Measurements from ENCODE around the gene RASAL1.

The RASAL1 gene

DNA sequence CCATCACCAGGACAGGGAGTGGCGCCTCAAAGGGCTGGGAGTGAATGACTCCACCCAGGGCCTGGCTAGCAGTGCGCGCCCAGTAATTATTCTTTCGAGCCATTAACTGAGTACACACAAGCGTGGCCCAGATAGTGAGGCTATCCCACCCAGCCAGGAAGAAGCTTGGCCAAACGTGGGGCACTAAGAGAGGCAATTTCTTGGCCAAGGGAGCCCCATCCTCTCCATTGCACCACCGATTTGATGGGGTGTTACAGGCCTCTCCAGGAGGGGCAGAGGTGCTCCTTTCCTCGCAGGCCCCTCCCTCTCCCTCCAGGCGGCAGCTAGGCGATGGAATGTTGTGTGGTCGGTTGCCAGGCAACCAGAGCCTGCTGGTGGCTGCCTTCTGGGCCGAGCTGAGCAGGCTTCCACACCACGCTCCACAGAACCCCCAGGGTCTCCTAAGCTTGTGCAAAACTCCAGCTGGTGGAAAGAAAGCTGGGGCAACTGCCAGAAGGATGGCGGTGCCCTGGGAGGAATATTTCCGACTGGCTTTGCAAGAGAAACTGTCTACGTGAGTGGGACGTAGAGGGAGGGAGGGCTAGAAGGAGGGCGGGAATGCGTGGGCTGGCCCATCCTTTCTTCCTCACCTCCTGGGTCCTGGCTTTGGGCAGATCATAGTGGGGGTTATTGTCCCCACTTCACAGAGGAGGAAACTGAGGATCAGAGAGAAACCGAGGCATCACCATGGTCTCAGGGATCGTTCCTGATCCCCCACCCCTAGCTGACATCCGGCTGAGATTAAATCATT lies 14.0 kb upstream of the RASAL1 start, which contains the start of gene CFAP73:
Gene CFAP73, plus strand, starts transcription at position 364 of the 790 bp plus-strand sequence. Its CDS starts 134 bp downstream, at position 498.
- H3K4me3 ChIP-seq (ENCODE audit: low read length), result no peak within 1 kb of the TSS
- TF ChIP-seq, protein P1, sequence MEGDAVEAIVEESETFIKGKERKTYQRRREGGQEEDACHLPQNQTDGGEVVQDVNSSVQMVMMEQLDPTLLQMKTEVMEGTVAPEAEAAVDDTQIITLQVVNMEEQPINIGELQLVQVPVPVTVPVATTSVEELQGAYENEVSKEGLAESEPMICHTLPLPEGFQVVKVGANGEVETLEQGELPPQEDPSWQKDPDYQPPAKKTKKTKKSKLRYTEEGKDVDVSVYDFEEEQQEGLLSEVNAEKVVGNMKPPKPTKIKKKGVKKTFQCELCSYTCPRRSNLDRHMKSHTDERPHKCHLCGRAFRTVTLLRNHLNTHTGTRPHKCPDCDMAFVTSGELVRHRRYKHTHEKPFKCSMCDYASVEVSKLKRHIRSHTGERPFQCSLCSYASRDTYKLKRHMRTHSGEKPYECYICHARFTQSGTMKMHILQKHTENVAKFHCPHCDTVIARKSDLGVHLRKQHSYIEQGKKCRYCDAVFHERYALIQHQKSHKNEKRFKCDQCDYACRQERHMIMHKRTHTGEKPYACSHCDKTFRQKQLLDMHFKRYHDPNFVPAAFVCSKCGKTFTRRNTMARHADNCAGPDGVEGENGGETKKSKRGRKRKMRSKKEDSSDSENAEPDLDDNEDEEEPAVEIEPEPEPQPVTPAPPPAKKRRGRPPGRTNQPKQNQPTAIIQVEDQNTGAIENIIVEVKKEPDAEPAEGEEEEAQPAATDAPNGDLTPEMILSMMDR (IDR thresholded peaks at IDR 0.05; ENCODE audit: insufficient read depth, low read depth, low read length, missing control alignments), result no peak
- peak; percentile 71 for DNase-seq (ENCODE audit: low read depth)

DNA sequence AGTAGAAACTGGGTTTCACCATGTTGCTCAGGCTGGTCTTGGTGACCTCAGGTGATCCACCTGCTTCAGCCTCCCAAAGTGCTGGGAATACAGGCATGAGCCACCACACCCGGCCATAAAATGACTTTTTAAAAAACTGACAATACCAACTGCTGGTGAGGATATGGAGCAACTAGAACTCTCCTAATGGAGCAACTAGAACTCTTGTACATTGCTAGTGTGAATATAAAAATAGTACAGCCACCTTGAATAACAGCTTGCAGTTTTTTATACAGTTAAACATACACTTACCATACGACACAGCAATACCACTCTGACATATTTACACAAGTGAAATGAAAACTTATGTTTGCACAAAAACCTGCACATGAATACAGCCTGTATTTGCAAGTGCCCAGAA lies 11.4 kb upstream of the RASAL1 start:
- no peak for DNase-seq (ENCODE audit: low read depth)
- TF ChIP-seq, protein P1 (IDR thresholded peaks at IDR 0.05; ENCODE audit: insufficient read depth, low read depth, low read length, missing control alignments), result no peak
- H3K4me3 ChIP-seq (ENCODE audit: low read length), result no peak overlapping the region

DNA sequence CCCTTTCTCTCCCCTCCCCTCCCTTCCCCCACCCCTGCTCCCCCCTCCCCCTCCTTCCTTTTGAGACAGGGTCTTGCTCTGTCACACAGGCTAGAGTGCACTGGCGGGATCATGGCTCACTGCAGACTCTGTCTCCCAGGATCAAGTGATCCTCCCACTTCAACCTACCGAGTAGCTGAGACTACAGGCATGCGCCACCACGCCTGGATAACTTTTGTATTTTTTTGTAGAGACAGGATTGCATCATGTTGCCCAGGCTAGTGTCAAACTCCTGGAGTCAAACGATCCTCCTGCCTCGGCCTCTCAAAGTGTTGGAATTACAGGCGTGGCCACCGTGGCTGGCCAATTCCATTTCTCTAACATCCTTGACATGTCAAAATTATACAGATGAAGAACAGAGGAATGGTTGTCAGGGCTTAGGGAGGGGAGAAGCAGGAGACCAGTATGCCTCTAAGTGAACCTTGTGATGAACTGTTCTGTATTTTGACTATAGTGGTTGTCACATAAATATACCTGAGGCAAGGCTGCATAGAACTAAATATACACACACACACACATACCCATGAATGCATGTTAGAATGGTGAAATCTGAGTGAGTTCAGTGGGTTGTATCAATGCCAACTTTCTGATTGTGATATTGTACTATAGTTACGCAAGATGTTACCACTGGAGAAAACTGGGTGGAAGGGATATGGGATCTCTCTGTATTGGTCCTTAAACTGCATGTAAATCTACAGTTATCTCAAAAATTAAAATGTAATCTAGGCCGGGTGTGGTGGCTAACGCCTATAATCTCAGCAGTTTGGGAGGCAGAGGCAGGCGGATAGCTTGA lies 10.4 kb upstream of the RASAL1 start:
- TF ChIP-seq, protein P1 (IDR thresholded peaks at IDR 0.05; ENCODE audit: insufficient read depth, low read depth, low read length, missing control alignments), result no peak
- DNase-seq (ENCODE audit: low read depth), result no peak
- no peak overlapping the region for H3K4me3 ChIP-seq (ENCODE audit: low read length)

DNA sequence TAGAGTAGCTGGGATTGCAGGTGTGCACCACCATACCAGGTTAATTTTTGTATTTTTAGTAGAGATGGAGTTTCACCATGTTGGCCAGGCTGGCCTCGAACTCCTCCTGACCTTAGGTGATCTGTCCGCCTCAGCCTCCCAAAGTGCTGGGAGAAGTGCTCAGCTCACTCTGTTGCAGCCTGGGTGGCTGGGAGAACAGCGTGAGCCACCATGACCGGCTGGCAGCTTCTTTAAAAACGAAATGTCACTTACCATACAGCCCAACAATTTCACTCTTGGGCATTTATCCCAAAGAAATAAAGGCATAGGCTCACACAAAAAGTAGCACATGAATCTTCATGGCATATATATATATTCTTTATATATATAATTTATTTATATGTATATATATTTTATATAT lies 9.2 kb upstream of the RASAL1 start:
- TF ChIP-seq, protein P1 (IDR thresholded peaks at IDR 0.05; ENCODE audit: insufficient read depth, low read depth, low read length, missing control alignments), result no peak
- no peak overlapping the region for H3K4me3 ChIP-seq (ENCODE audit: low read length)
- DNase-seq (ENCODE audit: low read depth), result no peak

DNA sequence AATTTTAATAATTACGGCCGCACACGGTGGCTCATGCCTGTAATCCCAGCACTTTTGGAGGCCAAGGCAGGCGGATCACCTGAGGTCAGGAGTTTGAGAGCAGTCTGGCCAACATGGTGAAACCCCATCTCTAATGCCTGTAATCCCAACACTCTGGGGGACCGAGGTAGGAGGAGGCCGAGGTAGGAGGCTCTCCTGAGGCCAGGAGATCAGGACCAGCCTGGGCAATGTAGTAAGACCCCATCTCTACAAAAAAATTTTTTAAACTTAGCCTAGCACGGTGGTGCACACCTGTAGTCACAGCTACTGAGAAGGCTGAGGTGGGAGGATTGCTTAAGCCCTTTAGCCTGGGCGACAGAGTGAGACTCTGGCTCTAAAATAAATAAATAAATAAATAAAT lies 8.4 kb upstream of the RASAL1 start:
- TF ChIP-seq, protein P1 (IDR thresholded peaks at IDR 0.05; ENCODE audit: insufficient read depth, low read depth, low read length, missing control alignments), result no peak
- no peak overlapping the region for H3K4me3 ChIP-seq (ENCODE audit: low read length)
- no peak for DNase-seq (ENCODE audit: low read depth)

DNA sequence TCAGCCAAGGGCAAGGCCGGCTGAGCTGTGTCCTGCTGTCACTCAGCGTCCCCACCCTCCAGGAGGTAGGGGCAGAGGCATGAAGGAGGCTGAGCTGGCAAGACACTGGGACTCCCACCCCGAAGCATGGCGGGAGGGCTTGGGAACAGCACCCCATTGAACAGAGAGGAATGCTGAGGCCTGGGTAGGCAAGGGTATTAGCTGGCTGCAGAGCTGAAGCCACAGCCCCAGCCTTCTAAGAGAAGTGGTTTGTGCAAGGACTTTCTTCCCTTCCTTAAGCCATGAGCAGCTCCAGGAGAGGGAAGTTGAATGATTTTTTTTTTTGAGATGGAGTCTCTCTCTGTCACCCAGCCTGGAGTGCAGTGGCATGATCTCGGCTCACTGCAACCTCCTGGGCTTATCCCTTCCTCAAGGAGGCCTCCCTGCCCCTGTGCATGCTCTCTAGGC lies 7.3 kb upstream of the RASAL1 start:
- no peak overlapping the region for H3K4me3 ChIP-seq (ENCODE audit: low read length)
- no peak for DNase-seq (ENCODE audit: low read depth)
- TF ChIP-seq, protein P1 (IDR thresholded peaks at IDR 0.05; ENCODE audit: insufficient read depth, low read depth, low read length, missing control alignments), result no peak
